Fibroblast of the conjunctiva (primary cell): ENCODE measurements around the gene GLUD2.
"Not testable (repeated sequence)": the region's sequence is repeated elsewhere in the genome, so short reads cannot be mapped to it uniquely, and the experiment has no call there.

Experiments used
- DNase-seq: peaks from one replicate; pipeline ENCODE4 v3.0.0-alpha.2; 2010; ENCODE audit warnings: low read depth

Gene GLUD2

DNA sequence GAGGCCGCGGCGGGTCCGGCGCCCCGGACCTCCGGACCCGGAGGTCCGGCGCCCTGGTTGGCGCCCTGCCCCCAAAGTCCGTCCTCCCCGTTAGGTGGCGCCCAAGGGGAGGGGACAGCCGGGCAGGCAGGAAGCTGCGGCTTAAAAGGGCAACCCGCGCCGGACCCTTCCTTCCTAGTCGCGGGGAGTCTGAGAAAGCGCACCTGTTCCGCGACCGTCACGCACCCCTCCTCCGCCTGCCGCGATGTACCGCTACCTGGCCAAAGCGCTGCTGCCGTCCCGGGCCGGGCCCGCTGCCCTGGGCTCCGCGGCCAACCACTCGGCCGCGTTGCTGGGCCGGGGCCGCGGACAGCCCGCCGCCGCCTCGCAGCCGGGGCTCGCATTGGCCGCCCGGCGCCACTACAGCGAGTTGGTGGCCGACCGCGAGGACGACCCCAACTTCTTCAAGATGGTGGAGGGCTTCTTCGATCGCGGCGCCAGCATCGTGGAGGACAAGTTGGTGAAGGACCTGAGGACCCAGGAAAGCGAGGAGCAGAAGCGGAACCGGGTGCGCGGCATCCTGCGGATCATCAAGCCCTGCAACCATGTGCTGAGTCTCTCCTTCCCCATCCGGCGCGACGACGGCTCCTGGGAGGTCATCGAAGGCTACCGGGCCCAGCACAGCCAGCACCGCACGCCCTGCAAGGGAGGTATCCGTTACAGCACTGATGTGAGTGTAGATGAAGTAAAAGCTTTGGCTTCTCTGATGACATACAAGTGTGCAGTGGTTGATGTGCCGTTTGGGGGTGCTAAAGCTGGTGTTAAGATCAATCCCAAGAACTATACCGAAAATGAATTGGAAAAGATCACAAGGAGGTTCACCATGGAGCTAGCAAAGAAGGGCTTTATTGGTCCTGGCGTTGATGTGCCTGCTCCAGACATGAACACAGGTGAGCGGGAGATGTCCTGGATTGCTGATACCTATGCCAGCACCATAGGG, at the start of gene GLUD2:
Gene GLUD2, plus strand, starts transcription at position 170 of the 979 bp plus-strand sequence. Its CDS starts 75 bp downstream, at position 245.
- DNase-seq = peak; percentile 3

DNA sequence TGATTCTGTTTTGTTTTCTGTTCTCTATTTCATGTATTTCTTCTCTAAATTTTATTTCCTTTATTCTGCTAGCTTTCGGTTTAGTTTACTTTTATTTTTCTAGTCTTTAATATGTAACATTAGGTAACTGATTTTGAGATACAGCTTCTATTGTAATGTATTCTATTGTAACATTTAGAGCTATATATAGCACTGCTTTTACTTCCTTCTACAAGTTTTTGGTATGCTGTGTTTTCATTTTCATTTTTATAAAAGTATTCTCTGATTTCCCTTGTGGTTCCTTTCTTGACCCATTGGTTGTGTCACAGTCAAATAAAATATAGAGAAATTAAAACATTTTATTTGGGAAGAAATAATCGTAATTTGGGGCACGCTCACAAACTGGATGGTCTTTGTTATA, 48.0 kb upstream of the GLUD2 start:
- DNase-seq = no peak

DNA sequence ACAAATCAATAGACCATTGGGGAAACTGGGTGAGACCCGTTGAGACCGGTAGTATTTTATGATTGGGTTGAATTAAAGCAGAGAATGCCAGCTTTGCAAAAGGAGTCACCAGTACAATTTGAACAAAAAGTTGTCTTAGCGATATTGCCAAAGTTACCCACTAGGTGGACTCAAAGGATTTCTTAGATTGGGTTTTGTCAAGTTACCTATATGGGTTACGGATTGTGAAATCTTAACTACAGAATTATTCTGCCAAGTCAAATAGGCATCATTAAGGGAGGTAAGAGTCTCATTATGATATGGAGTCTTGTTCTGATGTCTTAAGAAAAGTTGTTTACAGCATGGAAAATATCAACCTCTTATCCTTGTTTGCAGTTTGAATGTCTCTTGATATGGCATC, 46.8 kb upstream of the GLUD2 start:
- DNase-seq = peak; percentile 8

DNA sequence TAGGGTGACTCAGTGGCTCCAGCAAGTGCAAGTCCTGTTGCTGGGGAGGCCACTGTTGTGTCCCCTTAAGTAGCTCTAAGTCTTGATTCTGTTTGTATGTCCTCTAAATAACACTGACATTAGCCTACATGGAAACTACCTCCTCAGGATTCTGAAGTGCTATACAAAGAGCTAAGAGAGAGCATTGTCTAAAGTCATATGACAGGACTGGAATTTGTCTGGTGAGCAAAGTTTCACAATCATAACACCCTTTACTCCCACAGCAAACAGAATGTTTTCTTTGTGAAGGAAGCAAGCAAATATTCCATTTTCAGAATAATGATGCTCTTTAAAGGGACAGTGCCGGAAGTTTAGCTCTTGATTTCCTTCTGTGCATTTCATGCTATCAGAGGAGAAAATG, 38.5 kb upstream of the GLUD2 start:
- DNase-seq = no peak

DNA sequence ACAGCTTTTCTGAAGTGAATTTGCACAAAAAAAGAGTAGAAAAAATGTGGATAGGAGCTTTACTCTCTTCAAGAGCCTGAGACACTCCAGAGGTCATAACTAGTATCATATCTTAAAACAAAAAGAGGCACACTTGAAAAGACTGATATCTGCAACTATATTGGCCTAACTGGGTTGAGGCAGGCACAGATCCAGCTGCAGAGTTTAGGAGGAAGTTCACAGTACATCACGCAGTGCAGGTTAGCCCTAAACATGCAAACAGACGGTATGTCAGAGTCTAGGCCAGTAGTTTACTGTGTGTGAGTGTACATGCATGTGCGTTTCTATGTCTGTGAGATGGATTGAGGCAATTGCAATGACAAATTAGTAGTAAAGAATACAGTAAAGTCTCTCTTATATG, 37.6 kb upstream of the GLUD2 start:
- no peak for DNase-seq

DNA sequence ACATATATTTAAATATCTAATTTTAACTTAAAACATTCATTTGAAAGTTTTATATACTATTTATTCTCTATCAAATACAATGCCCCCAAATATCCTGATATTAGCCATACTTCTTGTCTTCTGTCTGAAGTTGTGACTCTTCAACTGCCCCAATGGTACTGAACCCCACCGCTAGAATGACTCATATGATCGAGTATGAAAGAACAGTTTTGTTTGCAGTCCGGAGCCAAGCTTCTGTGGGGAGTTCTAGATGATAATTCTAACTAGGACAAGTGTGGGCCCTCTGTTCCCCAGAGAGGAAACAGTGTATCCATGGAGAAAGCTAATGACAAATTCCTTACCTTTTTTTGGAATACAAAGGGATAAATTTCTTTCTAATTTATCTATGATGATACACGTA, 37.2 kb upstream of the GLUD2 start:
- DNase-seq = no peak

DNA sequence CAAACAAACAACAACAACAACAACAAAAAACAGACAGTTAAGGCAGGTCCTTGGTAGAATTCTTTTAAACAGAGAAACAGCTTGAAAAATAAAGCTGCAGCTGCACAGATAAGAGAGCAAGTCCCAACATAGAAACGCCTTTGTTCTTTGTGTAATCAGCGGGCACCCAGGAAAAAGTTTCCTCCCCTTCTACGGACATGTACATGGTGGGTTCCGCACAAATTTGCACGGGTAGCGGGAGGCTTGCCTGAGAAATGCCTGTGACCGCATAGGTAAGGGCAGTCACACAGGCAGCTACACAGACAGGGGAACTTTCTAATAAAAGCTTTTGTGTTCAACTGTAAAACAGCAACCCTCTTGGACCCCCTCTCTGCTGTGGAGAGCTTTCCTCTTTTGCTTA, 36.2 kb upstream of the GLUD2 start:
- DNase-seq = no peak

DNA sequence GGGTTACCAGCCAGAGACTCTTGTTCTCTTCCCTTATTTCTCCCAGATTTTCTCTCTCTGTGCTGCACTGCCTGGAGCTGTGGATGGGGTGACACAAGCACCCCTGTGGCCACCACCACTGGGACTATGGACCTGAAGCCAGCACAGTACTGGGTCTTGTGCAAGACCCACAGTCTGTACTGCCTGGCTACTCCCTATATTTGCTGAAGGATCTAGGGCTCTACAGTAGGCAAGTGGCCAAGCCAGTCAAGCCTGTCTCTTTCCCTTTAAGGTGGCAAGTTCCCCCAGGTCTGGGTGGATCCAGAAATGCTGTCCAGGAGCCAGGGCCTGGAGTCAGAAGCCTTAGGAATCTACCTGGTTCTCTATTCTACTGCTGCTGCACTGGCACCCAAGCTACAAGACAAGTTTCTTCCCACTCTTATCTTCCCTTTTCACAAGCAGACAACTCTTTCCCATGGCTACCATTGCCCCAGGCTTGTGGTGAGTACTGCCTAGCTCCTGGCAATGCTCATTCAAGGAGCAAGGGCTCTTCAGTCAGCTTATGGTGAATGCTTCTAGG, 33.4 kb upstream of the GLUD2 start:
- no peak for DNase-seq

DNA sequence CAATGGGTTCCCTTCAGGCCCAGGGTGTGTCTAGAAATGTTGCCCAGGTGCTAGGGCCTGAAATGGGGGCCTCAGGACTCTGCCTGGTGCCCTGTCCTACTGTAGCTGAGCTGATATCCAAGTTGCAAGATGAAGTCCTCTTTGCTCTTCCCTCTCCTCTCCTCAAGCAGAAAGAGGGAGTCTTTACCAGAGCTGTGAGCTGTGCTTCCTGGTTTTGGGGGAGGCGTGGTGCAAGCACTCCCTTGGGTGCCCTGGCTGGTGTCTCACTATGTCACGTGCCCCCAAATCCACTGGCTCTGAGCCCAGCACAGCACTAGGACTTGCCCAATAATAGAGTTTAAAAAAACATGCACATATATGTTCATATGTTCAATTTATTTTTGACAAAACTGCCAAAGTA, 32.6 kb upstream of the GLUD2 start:
- no peak for DNase-seq

DNA sequence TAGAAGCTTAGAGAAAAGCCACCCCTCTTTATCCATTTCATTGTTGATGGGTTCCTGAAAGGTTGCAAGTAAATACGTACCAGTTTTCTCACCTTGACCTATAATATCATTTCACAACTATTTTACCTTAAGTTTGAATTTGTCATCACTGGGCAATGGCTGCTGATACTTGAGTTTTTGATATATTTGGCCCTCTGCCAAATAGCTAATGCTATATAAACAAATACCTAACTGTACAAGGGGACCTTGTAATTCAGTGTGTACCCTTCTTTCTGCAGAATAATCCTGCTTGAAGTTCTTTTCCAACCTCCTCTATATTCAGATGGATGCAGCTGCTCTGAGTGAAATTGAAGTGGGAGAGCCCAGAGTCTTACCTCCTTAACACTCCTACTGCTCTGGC, 19.0 kb upstream of the GLUD2 start:
- no peak for DNase-seq

DNA sequence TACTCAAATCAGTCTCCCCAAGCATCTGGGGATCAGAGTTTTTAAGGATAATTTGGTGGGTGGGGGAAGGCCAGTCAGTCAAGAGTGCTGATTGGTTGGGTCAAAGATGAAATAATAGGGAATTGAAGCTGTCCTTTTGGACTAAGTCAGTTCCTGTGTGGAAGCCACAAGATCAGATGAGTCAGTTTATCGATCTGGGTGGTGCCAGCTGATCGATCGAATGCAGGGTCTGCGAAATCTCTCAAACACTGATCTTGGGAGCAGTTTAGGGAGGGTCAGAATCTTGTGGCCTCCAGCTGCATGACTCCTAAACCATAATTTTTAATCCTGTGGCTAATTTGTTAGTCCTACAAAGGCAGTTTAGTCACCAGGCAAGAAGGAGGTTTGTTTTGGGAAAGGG, 17.3 kb upstream of the GLUD2 start:
- no peak for DNase-seq

DNA sequence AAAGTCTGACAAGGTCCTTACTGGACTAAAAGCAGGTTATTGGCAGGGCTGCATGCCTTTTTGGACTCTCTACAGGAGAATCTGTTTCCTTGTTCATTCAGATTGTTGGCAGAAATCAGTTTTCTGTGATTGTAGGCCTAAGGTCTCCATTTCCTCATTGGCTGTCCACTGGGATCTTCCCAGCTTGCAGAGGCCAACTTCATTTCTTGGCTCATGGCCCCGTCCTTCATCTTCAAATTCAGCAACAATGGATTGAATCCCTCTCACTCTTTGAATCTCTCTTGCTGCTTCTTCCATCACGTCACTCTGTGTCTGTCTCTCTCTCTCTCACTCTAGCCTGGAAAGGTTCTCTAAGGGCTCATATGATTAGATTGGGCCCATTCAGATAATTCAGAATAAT, 14.9 kb upstream of the GLUD2 start:
- no peak for DNase-seq

DNA sequence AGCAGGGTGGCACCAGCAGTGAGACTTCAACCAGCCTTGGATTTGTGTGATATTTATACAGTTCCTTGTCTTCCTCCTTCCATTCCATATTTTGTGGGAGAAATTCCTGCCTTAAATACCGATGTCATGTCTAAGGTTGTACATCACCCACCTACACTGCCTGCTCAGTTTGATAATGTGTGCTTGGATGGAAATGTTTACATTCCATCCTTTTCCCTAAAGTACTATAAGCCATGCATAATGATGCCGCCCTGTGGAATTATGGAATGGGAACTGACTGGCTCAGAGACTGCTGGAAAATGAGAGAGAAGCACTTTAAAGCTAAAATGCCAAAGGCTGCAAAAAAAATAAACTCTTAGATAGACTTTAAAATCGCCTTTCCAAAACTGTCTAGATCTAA, 11.3 kb upstream of the GLUD2 start:
- no peak for DNase-seq

DNA sequence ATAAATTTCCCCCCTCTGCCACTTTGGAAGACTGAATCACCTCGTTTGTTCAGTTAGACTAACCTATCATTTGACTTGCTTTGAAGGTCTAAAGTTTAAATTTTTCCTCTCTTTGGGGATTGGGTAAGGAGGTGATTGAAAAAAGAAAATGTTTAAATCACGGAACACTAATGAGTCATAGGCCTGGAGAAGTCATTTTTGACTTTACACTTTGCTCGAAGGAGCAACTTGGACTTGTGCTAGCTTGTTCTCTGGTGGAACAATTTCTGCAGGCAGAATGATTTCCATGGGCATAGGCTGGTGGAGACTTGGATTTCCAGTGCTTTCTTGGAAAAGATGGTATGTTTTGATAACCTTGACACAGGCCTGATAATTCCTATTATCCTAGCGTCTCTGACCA, 10.5 kb upstream of the GLUD2 start:
- no peak for DNase-seq

DNA sequence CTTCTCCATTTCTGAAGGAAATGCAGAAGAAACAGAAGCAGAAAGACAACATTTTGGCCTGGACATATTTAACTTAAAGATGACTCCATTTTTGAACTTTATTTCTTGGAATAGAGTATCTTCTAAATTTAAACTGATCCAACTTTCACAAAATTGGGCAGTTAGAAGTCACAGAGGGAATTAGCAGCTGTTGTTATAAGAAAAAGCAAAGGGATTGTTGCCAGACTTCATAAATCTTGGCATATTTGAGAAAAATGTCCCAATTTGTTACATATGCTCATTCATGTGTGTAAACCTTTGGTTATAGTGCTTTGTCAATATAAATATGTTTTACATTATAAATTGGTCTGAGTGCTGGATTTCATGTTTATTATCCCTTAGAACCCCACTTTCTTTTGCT, 3.4 kb downstream of the GLUD2 start:
- DNase-seq = no peak

DNA sequence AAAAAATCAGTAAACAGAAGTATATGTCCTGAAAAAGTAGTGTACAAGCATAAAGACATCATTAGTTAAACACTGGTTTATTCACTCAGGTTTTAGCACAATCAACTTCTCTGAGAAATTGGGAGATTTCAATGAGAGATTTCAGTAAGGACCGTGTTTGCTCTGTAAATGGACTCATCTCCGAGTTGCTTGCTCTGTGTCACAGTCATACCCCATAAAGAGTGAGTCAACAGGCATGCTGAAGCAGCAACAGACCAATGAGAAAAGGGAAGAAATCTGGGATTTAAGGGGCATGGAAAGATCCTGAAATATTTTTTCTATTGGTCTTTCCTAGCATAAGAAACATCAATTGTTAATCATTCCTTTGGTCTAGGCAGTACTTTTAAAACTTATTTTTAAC, 4.7 kb downstream of the GLUD2 start:
- no peak for DNase-seq

DNA sequence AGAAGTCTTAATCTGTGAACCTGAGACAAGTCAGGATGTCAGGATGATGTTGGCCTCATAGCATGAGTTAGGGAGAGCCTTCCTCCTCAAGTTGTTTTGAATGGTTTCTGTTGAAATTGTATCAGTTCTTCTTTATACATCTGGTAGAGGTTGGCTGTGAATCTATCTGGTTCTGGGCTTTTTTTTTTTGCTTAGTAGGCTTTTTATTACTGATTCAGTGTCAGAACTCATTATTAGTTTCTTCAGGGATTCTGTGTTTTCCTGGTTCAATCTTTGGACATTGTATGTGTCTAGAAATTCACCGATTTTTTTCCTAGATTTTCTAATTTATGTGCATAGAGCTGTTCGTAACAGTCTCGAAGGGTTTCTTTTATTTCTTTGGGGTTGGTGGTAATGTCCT, 14.9 kb downstream of the GLUD2 start:
- no peak for DNase-seq

DNA sequence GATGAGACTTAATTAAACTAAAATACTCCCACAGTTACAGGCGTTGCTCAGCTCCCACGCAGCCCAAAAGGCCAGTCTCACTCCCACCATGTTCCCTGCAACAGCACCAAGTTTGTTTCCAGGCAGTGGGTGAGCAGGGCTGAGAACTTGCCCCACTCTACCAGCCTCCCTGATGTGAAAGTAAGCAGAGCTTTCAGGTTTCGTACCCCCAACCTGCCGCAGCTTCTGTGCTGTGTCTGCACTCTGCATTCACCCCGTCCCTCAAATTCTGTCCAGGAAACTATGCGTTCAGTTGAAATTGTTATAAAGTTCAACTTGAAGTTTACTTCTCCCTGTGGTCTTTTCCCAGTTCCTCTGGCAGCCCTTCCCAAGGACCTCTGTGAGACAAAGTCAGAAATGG, 17.2 kb downstream of the GLUD2 start:
- no peak for DNase-seq

DNA sequence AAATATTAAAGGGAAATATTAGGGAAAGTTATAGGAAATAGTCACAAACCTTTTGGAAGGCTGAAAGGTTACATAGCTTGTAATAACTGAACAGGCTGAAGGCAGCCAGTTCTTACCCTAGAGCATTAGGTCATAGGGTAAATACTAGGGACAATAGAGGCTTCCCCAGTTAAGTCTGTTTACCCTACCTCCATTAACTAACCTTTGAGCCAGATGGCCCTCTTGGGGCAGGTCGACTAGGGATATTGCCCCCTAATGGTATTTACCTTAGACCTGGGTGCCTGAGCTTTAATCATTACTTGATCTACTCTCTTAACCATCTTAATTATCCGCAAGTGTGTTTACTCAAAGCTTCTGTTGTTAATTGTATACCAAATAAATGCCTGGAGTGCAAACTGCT, 36.8 kb downstream of the GLUD2 start:
- DNase-seq = not testable (repeated sequence)

DNA sequence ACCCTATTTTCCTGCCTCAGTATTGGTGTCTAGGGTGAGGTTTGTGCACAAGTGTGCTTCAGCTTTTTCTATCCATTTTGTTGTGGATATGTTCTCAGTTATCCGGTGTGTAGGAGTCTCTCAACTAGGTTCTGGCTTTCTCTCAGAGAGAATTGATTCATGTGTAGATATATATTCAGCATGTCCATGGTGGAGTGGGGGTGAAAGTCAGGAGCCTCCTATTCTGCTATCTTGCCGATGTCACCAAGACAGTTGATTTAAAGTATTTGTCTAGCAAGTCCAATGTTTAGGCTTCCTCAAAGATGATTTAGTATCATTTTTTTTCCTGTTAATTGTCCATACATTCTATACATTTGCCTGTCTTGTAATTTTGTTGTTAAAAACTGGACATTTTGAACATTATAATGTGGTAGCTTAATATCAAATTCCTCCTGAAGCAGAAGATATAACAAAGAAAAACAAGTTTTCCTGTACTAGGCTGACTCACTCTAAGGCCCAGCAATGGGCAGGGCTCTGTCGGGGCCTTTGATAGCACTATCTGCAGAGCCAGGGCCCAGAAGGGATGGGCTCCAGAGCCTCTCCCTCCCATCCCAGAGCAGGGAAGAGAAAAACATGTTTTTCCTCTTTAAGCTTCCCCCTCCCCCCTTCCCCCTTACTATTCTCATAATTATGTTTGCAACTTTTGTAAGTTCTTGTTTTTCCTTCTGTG, 37.6 kb downstream of the GLUD2 start:
- no peak for DNase-seq

DNA sequence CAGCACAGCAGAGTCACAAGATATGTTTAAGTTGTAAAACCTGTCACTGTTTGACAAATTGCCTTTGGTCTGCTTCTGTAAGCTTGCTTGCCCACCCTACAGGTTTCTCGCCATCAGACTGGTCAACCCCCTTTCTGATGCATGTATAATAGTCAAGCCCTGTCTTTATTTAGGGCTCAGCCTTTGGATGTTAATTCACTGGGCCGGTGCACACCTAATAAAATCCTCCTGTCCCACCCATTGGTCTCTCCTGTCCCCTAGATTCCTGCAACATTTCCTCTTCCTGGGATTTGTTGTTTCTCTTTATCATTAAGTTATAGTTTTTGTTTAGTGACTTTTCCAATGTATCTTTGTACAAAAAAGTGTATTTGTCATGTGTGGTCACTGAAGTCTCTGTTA, 38.2 kb downstream of the GLUD2 start:
- DNase-seq = no peak

DNA sequence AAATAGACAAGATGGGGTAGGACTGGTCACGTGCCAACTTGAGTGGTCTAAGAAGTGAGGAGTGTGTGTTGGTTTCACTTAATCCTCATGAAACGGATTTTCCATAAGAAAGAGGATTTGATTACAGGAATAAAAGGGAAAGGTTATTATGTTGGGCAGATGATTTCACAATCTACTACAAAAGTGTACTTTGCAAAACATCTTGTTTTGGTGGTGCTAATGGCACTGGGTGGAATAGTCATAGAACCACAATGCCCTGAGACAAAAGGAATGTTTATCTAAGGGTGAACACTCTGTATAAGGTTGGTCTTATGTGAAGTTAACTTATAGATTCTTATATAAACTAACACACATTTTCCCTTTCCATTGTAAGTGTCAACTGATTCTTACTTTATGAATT, 45.6 kb downstream of the GLUD2 start:
- DNase-seq = no peak
